ENCODE measurements around the gene AHCTF1.
A peak's percentile ranks its signal among the peaks of the same experiment; 100 is the strongest.
"Not testable (repeated sequence)": the region's sequence is repeated elsewhere in the genome, so short reads cannot be mapped to it uniquely, and the experiment has no call there.

The AHCTF1 gene

GRCh38 chr1:246916026-246916923 lies 15.5 kb downstream of the AHCTF1 start:
- DNase-seq, result not testable (repeated sequence)

- DNase-seq, result peak; percentile 59
Observed at GRCh38 chr1:246907472-246907871, 24.3 kb downstream of the AHCTF1 start.

GRCh38 chr1:246906833-246907232 lies 24.9 kb downstream of the AHCTF1 start:
- no peak for DNase-seq

GRCh38 chr1:246901874-246902273 lies 29.9 kb downstream of the AHCTF1 start:
- no peak for DNase-seq

- no peak for DNase-seq
Observed at GRCh38 chr1:246897302-246897701, 34.4 kb downstream of the AHCTF1 start.

GRCh38 chr1:246893191-246893939 lies 38.4 kb downstream of the AHCTF1 start:
- no peak for DNase-seq

GRCh38 chr1:246891105-246891504 lies 40.6 kb downstream of the AHCTF1 start:
- no peak for DNase-seq

- DNase-seq, result no peak
Observed at GRCh38 chr1:246888522-246888921, 43.2 kb downstream of the AHCTF1 start.

GRCh38 chr1:246885389-246885788 lies 46.4 kb downstream of the AHCTF1 start:
- DNase-seq, result not testable (repeated sequence)

- no peak for DNase-seq
Observed at GRCh38 chr1:246878551-246878950, 53.2 kb downstream of the AHCTF1 start.

- DNase-seq, result no peak
Observed at GRCh38 chr1:246876431-246876830, 55.3 kb downstream of the AHCTF1 start.

- no peak for DNase-seq
Observed at GRCh38 chr1:246875041-246876026, 56.4 kb downstream of the AHCTF1 start.

GRCh38 chr1:246865921-246866320 lies 65.8 kb downstream of the AHCTF1 start:
- no peak for DNase-seq

GRCh38 chr1:246863791-246864190 lies 68.0 kb downstream of the AHCTF1 start:
- not testable (repeated sequence) for DNase-seq

GRCh38 chr1:246860401-246860800 lies 71.3 kb downstream of the AHCTF1 start:
- DNase-seq, result no peak

GRCh38 chr1:246856371-246856770 lies 75.4 kb downstream of the AHCTF1 start:
- no peak for DNase-seq

GRCh38 chr1:246850640-246851039 lies 81.1 kb downstream of the AHCTF1 start:
- DNase-seq, result not testable (repeated sequence)

- DNase-seq, result no peak
Observed at GRCh38 chr1:246843876-246844275, 87.9 kb downstream of the AHCTF1 start.

GRCh38 chr1:246840761-246841160 lies 91.0 kb downstream of the AHCTF1 start:
- not testable (repeated sequence) for DNase-seq

GRCh38 chr1:246838118-246838456 lies 93.7 kb downstream of the AHCTF1 start:
- DNase-seq, result no peak

- DNase-seq, result no peak
Observed at GRCh38 chr1:246837418-246838117, 94.2 kb downstream of the AHCTF1 start.
